Measurements from ENCODE around the gene CALD1. TPM values are rescaled to one million over a fixed set of nuclear protein-coding genes. Genes with fewer than 3 reads are reported as not detected.
A peak's percentile ranks its signal among the peaks of the same experiment; 100 is the strongest.
"Not testable (repeated sequence)": the region's sequence is repeated elsewhere in the genome, so short reads cannot be mapped to it uniquely, and the experiment has no call there.

Gene CALD1
- polyA plus RNA-seq, 1 donor from 2014 or later = 0.89 TPM

DNA sequence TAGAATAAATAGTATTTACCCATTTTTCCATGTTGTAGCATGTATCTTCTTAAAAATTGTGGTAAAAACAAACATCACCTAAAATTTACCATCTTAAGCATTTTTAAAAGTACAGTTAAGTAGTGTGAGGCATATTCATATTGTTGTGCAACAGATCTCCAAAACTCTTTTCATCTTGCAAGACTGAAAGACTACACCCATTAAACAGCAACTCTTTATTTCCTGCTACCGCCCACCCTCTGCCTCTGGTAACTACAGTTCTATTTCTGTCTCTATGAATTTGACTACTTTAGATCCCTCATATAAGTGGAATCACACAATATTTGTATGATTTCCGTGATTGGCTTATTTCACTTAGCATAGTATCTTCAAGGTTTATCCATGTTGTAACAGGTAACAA, 166.8 kb downstream of the CALD1 start:
- no peak overlapping the region for H3K27ac Mint-ChIP-seq
- peaks cover 7% of the 10 kb centered on the region for H3K36me3 Mint-ChIP-seq
- H3K4me3 Mint-ChIP-seq = no peak overlapping the region
- peaks cover 0 to 3% (median 0%) of the 10 kb centered on the region in 3 donors for H3K4me1 Mint-ChIP-seq
- H3K27me3 Mint-ChIP-seq = no peaks in the 10 kb centered on the region
- H3K9me3 Mint-ChIP-seq = no peaks in the 10 kb centered on the region

DNA sequence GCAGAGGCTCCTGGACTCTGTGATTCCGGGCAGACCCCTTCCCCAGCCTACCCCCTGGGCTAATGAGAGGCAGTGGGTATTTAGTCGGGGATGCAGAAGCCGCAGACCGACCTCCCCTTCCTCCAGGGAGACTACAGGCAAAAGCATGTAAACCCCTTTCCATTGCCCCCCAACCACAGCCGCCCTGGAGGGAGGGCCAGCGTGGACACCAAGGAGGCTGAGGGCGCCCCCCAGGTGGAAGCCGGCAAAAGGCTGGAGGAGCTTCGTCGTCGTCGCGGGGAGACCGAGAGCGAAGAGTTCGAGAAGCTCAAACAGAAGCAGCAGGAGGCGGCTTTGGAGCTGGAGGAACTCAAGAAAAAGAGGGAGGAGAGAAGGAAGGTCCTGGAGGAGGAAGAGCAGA, 167.9 kb downstream of the CALD1 start:
- Mint-ChIP-seq H3K4me1 (peaks cover 0 to 3% (median 0%) of the 10 kb centered on the region in 3 donors), H3K4me3 (no peak overlapping the region), H3K27me3 (no peaks in the 10 kb centered on the region), H3K27ac (no peak overlapping the region), H3K9me3 (no peaks in the 10 kb centered on the region), H3K36me3 (peaks cover 7% of the 10 kb centered on the region)

DNA sequence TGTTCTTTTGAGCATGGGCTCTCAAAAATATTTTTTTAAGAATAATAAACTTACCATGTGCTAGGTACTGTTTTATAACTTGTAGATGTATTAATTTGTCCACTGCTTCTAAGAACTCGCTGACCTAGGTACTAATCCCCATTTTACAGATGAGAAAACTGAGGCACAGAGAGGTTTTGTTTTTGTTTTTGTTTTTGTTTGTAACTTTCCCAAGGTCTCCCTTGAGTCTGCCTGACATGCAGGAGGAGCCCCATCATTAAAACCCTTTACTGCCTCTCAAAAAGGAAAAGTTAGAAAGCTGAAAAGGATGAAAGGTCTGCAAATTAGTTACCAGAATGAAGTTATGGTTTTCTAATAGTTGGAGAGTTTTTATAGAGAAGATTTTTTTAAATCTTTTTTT, 168.4 kb downstream of the CALD1 start:
- H3K4me3 Mint-ChIP-seq = no peak overlapping the region
- peaks cover 7% of the 10 kb centered on the region for H3K36me3 Mint-ChIP-seq
- H3K9me3 Mint-ChIP-seq = no peaks in the 10 kb centered on the region
- H3K27me3 Mint-ChIP-seq = no peaks in the 10 kb centered on the region
- peaks cover 0 to 3% (median 0%) of the 10 kb centered on the region in 3 donors for H3K4me1 Mint-ChIP-seq
- H3K27ac Mint-ChIP-seq = no peak overlapping the region

DNA sequence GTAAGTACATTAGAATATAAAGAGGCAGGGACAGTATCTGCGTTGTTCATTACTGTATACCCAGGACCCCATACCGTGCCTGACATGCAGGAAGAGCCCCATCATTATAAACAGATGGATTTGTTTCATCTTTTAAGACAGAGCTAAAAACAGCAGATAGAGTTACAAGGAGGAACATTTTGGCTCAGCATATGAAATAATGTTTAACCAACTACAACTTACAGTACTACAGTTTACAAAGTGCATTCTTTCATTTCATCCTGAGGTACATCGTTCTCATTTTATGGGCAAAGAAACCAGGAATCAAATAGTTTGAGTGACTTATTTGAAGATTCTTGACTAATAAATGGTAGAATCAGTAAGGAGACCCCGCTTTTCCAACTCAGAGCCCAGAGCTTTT, 168.8 kb downstream of the CALD1 start:
- H3K9me3 Mint-ChIP-seq = no peaks in the 10 kb centered on the region
- peaks cover 0 to 3% (median 0%) of the 10 kb centered on the region in 3 donors for H3K4me1 Mint-ChIP-seq
- peaks cover 7% of the 10 kb centered on the region for H3K36me3 Mint-ChIP-seq
- no peaks in the 10 kb centered on the region for H3K27me3 Mint-ChIP-seq
- no peak overlapping the region for H3K4me3 Mint-ChIP-seq
- H3K27ac Mint-ChIP-seq = no peak overlapping the region

DNA sequence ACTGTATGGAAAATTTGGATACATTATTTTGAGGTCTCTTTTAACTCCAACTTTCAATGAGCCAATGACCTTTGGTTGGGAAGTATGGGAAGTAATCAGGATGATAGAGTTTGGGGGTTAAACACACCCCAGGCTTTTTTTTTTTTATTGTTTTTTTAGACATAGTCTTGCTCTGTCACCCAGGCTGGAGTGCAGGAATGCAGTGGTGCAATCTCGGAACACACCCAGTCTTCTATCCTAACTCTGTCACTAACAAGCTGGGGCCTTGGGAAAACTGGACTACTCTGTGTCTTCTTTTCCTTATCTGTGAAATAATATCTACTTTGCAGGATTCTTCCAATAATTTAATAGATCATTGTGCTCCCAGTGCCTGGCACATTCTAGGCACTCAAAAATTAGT, 169.3 kb downstream of the CALD1 start:
- H3K4me1 Mint-ChIP-seq = peaks cover 0 to 3% (median 0%) of the 10 kb centered on the region in 3 donors
- H3K9me3 Mint-ChIP-seq = no peaks in the 10 kb centered on the region
- H3K36me3 Mint-ChIP-seq = peaks cover 9% of the 10 kb centered on the region
- no peak overlapping the region for H3K27ac Mint-ChIP-seq
- H3K27me3 Mint-ChIP-seq = no peaks in the 10 kb centered on the region
- no peak overlapping the region for H3K4me3 Mint-ChIP-seq

DNA sequence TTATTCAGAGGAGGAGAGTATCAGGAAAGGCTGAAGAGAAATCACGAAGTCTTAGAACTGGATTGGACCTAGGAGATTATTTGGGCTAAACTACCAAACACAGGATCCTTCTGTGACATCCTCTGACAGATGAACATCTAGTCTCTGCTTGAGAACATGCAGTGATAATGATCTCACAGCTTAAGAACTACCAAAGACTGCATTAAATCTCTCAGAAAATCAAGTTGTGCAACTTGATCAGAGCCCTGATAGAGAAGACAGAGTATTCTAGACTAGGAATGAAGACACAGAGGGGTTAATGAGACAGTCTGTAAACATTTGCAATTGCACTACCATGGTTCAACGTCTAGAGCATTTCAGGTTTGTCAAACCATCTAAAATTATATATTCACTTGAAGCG, 169.7 kb downstream of the CALD1 start:
- Mint-ChIP-seq H3K4me1 (peaks cover 0 to 2% (median 0%) of the 10 kb centered on the region in 3 donors), H3K27me3 (no peaks in the 10 kb centered on the region), H3K4me3 (no peak overlapping the region), H3K9me3 (no peaks in the 10 kb centered on the region), H3K27ac (no peak overlapping the region), H3K36me3 (peaks cover 6% of the 10 kb centered on the region)

DNA sequence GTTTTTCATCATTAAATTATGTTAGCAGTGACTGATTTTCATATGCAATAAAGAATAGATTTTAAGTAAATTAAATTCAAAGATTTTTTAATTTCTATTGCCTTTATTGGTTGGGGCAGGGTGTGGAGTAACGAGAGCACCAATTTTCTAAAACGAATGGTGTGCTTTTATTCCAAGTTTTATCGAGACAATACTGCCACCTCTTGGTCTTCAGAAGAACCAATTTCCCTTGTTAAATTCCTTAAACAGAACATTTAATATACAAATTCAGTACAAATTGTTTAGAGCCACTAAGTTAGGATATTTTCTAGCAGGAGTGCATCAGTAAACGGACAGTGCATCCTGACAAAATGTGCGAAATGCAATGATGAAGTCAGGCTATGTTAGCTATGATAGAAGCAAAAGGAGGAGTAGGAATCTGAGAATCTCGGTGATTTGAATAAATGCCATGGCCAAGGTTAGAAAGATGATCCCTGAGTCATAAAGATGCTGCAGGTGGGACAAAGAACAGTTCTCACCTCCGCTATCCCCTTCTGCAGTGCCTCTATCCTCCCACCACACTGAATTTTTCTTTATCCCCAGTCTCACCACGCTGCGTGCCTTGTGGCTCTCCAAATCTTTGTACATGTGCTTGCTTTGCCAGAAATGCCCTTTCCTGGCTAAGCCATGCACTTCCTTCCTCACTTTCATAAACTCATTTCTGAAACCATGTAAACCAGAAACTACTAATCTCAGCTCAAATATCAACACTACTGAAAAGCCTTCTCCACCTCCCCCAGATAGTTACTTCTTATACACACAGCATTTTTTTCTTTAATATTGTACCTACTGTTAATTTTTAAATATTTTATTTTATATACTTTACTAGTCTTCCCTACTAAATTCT, 175.0 kb downstream of the CALD1 start:
- H3K4me1 Mint-ChIP-seq = no peaks in the 10 kb centered on the region
- H3K27ac Mint-ChIP-seq = peak overlapping the region in 1 of 3 donors; percentile 35
- no peak overlapping the region for H3K4me3 Mint-ChIP-seq
- no peaks in the 10 kb centered on the region for H3K27me3 Mint-ChIP-seq
- H3K36me3 Mint-ChIP-seq = peaks cover 6% of the 10 kb centered on the region
- H3K9me3 Mint-ChIP-seq = no peaks in the 10 kb centered on the region

DNA sequence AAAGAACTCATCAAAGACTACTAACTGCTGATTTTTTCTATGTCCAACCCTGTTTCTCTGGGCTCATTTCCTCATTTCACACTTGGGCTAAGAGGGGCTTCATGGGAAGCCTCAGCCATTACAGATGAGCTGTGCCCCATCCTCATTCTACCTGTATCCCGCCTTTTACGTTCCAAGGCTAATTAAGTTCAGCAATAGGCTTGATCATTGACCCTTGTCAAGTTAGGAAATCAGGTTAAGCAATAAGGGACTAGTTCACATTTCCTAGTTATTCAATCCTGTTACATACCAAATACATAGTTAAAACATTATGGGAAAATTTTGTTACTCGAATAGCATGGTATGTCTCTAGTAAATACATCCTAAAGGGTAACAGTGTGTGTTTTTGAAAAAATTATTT, 177.6 kb downstream of the CALD1 start:
- Mint-ChIP-seq H3K27ac (no peak overlapping the region), H3K27me3 (no peaks in the 10 kb centered on the region), H3K4me1 (no peaks in the 10 kb centered on the region), H3K9me3 (no peaks in the 10 kb centered on the region), H3K4me3 (no peak overlapping the region), H3K36me3 (peaks cover 2% of the 10 kb centered on the region)

DNA sequence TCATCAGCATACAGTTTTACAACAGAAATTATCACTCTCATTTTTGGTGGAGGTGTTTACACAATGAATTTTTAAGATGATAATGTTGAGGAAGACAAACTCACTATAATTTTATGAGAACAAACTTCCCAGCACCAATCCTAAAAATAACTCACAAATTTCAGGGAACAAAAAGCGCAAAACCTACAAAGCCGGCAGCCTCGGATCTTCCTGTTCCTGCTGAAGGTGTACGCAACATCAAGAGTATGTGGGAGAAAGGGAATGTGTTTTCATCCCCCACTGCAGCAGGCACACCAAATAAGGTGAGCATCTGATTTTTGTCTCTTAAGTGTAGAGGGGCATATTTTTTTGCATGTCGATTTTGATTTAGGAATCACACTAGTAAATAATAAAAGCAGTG, 180.4 kb downstream of the CALD1 start:
- Mint-ChIP-seq H3K4me1 (no peaks in the 10 kb centered on the region), H3K4me3 (no peak overlapping the region), H3K27me3 (peaks cover 2% of the 10 kb centered on the region), H3K27ac (no peak overlapping the region), H3K36me3 (no peaks in the 10 kb centered on the region), H3K9me3 (no peaks in the 10 kb centered on the region)

DNA sequence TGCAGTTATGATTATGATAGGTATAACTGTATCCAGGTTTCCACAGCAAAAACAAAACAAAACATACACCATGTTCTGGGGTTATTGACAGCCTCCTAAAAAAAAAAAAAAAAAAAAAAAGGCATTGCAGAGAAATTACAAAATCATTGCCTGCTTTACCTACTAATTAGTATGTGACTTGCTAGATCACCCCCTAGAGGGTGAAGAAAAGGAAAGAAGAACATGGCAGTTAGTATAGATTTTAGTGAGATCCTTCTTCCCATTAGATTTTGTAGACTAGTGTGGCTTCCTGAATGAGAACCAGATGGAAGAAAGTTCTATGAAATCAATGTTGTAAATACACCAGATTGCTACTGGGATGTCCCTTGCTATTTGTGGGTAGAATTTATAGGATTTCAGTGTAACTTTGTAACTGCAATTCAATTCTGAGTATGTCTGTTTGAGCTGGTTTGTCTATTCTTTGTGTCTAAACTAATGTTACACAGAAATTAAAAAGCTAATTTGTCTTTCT, 182.9 kb downstream of the CALD1 start:
- Mint-ChIP-seq H3K27ac (no peak overlapping the region), H3K9me3 (no peaks in the 10 kb centered on the region), H3K27me3 (peaks cover 2% of the 10 kb centered on the region), H3K36me3 (peaks cover 2% of the 10 kb centered on the region), H3K4me1 (no peaks in the 10 kb centered on the region), H3K4me3 (no peak overlapping the region)

DNA sequence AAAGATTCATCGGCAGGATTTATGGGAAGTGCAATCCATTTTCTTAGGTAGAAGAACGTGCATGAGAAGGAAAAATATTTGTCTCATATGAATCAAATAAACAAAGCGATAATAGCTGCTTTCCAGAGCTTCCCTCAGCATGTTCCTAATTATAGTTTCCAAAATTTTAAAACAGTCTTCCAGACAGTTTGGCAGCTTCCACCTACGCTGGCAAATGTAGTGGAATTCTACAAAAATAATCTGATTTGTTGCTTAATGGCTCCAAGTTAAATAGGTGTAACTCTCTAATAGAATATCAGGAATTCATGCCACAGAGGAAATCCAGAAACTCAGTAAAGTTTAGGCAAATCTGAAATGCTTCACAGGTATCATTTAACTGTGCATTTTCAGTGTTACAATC, 183.6 kb downstream of the CALD1 start:
- Mint-ChIP-seq H3K4me1 (no peaks in the 10 kb centered on the region), H3K27ac (no peak overlapping the region), H3K27me3 (peaks cover 2% of the 10 kb centered on the region), H3K36me3 (peaks cover 2% of the 10 kb centered on the region), H3K9me3 (no peaks in the 10 kb centered on the region), H3K4me3 (no peak overlapping the region)

DNA sequence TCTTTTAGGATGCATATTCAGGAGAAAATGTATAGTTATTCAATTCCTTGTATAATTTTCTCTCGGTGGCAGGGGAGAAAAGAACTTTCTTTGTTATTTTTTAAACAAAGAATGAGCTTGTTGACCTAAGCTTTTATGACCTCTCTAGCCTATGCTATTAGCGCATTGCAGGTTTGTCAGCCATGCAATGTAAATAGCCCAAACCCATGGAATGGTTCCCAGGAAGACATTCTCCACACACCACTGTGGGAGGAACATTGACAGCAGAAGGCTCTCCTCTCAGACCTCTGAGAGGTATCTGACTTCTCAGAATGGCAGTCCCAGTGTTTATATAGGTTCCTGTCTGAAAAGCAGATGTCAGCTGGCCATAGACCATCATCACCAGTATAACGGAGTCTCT, 187.3 kb downstream of the CALD1 start:
- H3K27ac Mint-ChIP-seq = no peak overlapping the region
- H3K36me3 Mint-ChIP-seq = peaks cover 2% of the 10 kb centered on the region
- no peaks in the 10 kb centered on the region for H3K9me3 Mint-ChIP-seq
- H3K4me1 Mint-ChIP-seq = no peaks in the 10 kb centered on the region
- no peak overlapping the region for H3K4me3 Mint-ChIP-seq
- peaks cover 2% of the 10 kb centered on the region for H3K27me3 Mint-ChIP-seq

DNA sequence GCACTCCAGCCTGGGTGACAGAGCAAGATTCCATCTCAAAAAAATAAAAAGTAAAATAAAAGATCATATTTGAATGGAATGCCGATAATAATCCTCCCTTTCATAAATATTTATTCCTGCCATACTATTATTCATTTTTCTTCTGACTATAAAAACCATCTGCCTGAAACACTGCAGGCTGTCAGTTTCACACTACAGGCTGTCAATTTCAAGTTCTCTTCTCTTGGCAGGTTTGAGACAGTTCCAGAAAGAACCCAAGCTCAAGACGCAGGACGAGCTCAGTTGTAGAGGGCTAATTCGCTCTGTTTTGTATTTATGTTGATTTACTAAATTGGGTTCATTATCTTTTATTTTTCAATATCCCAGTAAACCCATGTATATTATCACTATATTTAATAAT, 188.7 kb downstream of the CALD1 start:
- Mint-ChIP-seq H3K4me1 (no peaks in the 10 kb centered on the region), H3K9me3 (no peaks in the 10 kb centered on the region), H3K27ac (no peak overlapping the region), H3K36me3 (peaks cover 2% of the 10 kb centered on the region), H3K4me3 (no peak overlapping the region), H3K27me3 (peaks cover 5% of the 10 kb centered on the region)

DNA sequence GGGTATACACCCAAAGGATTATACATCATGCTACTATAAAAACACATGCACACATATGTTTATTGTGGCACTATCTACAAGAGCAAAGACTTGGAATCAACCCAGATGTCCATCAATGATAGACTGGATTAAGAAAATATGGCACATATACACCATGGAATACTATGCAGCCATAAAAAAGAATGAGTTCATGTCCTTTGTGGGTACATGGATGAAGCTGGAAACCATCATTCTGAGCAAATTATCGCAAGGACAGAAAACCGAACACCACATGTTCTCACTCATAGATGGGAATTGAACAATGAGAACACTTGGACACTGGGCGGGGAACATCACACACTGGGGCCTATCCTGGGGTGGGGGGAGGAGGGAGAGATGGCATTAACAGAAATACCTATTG, 202.2 kb downstream of the CALD1 start:
- H3K36me3 Mint-ChIP-seq, H3K9me3 Mint-ChIP-seq, H3K27me3 Mint-ChIP-seq, H3K4me3 Mint-ChIP-seq: not testable (repeated sequence)
- peaks cover 4 to 11% (median 9%) of the 10 kb centered on the region in 3 donors for H3K4me1 Mint-ChIP-seq
- H3K27ac Mint-ChIP-seq = peak overlapping the region in 1 of 3 donors; percentile 38

DNA sequence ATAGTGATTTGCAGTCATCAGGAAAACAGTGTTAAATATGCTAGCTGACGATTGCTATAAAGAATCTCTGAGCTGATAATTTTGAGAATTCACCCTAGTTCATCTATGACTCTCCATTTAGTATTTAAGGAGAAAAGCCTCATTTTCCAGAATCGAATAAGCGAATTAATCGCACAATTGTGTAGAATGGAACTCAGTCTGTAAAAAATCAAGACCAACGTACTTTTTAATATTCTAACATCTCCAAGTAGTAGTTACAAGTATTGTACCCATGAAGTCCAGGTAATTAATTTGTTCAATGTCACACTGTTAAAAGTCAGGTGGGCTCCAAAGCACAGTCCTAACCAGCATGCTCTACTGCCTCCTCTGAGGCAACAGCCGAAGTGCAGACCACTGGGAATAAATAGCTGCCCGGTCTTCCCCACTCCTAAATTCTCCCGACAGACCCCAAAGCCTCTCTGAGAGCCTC, 206.5 kb downstream of the CALD1 start:
- peaks cover 15 to 20% (median 20%) of the 10 kb centered on the region in 3 donors for H3K4me1 Mint-ChIP-seq
- peak overlapping the region; percentile 95 to 99 (median 97) for H3K4me3 Mint-ChIP-seq
- H3K9me3 Mint-ChIP-seq = peaks cover 0 to 2% (median 0%) of the 10 kb centered on the region in 3 donors
- H3K27ac Mint-ChIP-seq = peak overlapping the region; percentile 83 to 99 (median 96)
- H3K27me3 Mint-ChIP-seq = no peaks in the 10 kb centered on the region
- H3K36me3 Mint-ChIP-seq = no peaks in the 10 kb centered on the region
